GM21447 (cell line): ENCODE data around the gene KEAP1.
A peak's percentile ranks its signal among the peaks of the same experiment; 100 is the strongest.

Experiments used
- ATAC-seq: cut with Tn5 transposase; IDR thresholded peaks from one replicate; pipeline ENCODE4 v1.9.1; 2021; ENCODE audit not compliant: unreplicated experiment

The KEAP1 gene

DNA sequence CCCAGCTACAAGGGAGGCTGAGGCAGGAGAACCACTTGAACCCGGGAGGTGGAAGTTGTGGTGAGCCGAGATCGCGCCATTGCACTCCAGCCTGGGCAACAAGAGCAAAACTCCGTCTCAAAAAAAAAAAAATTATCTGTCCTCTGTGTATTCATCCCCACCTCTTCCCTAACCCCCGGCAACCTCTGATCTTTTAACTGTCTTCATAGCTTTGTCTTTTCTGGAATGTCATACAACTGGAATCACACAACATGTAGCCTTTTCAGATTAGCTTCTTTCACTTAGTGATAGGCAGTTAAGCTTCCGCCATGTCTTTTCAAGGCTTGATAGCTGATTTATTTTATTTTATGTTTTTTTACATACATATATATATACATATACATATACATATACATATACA lies 22.5 kb upstream of the KEAP1 start:
- ATAC-seq = no peak

DNA sequence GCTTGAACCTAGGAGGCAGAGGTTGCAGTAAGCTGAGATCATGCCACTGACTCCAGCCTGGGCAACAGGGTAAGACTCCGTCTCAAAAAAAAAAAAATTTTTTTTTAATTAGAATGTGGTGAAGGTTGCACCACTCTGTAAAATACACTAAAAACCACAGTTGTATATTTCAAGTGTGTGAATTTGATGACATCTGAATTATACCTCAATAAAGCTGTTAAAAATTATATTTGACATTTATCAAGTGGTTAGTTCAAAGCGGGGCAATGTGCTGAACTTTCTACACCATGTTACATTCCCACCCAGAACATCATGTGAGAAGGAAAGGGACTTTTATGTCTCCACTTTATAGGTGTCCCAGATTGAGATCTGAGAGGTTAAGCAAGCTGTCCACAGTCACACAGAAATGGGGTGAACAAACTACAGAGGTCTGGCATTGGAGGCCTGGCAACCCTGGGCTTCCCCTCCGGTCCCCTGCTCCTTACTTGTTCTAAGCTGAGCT lies 20.0 kb upstream of the KEAP1 start:
- no peak for ATAC-seq

DNA sequence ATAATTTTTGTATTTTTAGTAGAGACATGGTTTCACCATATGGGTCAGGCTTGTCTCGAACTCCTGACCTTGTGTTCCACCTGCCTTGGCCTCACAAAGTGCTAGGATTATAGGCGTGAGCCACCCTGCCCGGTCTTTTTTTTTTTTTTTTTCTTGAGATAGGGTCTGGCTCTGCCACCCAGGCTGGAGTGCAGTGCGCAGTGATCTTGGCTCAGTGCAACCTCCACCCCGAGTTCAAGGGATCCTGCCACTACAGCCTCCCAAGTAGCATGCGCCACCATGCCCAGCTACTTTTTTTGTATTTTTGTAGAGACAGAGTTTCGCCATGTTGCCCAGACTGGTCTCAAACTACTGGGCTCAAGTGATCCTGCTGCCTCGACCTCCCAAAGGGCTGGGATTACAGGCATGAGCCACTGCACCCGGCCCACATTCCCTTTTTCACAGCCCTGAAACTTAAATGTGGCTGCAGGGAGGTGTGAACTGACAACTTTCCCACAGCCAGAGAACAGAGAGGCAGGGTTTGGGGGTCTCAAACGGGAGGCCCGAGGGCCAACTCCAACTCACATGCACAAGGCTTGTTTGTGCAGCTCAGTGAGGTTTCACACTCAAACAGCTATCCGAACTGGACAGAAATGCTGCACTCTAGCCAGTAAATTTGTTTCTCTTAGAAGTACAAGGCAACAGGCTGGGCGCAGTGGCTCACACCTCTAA lies 18.5 kb upstream of the KEAP1 start:
- no peak for ATAC-seq

DNA sequence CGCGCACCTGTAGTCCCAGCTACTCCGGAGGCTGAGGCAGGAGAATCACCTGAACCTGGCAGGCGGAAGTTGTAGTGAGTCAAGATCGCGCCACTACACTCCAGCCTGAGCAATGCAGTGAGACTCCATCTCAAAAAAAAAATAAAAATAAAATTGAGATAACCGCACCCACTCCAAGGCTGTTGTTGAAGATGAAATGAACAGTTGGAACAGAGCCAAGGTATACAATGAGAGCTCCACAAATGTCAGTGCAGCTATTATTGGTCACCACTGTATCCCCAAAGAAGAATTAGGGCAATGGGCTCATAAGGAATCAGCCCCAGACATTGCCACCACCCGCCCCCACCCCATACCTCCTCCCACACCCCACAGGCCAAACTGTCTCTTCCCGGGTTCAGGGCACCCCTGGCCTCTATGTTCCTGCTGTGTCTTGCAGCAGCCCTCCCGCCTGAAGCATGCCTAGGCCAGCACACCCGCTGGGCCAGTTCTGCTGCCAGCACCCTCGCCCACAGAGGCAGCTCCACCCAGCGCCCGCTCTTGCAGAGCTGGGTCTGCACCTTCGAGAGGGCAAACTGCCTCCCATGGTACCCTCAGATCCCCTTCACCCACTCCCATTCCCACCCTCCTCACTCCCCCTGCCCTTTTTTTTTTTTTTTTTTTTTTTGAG lies 17.6 kb upstream of the KEAP1 start:
- ATAC-seq = no peak

DNA sequence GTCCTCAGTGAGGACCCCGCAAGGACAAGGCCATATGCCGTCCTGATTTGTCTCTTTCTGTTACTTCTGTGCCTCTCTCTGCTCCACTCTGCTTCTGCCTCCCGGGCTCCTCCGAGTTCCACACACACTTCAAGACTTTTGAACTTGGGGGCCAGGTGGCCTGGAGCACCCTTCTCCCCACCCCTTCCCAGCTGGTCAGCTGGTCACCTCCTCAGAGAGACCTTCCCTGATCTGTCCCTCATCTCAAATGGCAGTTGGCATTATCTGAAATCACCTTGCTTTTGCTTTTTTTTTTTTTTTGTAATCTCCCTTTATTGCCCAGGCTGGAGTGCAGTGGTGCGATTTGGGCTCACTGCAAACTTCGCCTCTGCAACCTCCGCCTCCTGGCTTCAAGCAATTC lies 16.3 kb upstream of the KEAP1 start:
- no peak for ATAC-seq

GRCh38 chr19:10518444-10519361 lies 15.5 kb upstream of the KEAP1 start:
- no peak for ATAC-seq

DNA sequence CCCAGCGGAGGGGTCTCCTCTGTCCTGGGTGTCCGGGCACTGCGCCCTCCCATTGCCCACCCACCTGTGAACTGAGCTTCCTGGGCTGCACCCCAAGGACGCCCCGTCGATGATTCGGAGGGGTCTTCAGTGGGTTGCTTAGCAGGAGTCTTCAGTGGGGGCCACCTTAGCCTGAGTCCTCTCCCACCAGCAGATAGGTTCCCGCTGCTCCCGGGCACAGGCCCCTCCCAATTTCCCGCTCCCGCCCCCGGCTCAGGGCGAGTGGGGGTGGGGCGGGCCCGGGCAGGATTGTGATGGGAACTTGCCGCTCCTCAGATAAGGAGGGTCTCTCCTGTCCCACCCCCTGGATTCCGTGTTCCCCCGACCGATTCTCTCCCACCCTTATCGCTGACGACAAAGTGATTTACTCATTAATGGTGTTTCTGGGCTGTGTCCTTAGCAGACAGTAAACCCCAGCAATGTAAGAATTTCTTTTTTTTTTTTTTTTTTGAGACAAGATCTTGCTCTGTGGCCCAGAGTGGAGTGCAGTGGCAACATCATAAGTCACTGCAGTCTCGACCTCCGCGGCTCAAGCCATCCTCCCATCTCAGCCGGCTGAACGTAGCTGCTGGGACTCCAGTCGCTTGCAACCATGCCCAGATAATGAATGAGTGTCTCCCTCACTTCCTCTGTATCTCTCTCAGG lies 14.7 kb upstream of the KEAP1 start:
- ATAC-seq = no peak

- ATAC-seq = no peak
Measured at GRCh38 chr19:10517361-10517759, 14.2 kb upstream of the KEAP1 start, which contains the start of gene S1PR5. Gene S1PR5, minus strand, starts transcription at chr19:10517447. Its CDS starts 2,436 bp downstream, at chr19:10515011.

GRCh38 chr19:10516671-10517286 lies 13.6 kb upstream of the KEAP1 start:
- no peak for ATAC-seq

DNA sequence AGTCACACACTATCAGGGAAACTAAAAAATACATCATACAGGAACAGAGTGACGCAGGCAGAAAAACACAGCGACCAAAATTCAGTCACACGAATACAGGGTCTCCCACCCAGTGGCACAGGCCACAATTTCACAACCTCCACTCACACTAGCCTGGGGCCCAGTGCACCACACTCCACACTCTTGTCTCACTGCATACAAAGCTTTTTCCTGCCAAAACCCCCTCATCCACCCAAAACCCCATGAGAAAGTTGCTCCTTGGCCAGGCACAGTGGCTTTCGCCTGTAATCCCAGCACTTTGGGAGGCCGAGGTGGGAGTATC lies 12.9 kb upstream of the KEAP1 start:
- no peak for ATAC-seq

DNA sequence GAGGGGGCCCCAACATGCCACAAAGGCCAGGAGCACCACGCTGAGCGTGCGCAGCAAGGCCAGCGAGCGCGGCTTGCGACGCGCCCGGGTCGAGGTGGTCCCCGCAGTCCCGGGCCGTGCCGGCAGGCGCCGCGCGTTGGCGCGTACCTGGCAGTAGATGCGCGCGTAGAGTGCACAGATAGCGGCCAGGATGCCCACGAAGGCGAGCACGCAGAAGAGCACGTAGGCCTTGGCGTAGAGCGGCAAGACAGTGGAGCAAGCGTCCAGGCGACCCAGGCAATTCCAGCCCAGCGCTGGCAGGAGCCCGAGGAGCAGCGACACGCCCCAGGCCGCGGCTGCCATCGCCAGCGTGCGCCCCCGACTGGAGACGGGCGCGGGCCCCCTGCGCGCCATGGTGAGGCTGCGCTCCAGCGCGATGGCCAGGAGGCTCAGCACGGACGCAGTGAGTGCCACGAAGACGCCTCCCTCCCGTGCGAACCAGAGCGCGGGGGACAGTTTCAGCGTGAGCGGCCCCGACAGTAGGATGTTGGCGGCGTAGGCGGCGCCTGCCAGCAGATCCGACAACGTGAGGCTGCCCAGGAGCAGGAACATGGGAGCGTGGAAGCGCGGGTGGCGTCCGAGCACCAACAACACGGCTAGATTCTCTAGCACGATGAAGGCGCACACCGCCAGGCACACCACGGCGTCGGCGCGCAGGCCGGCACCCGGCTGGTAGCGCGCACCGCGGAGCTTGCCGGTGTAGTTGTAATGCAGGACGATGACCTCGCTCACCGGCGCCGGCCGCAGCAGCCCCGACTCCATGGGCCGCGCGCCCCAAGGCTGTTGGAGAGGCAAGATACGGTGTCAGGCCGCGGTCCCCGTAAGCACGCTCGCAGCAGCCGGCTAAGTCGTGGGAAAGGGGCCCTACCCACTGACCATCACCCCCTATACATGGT lies 11.3 kb upstream of the KEAP1 start:
- ATAC-seq = no peak

- ATAC-seq = no peak
Measured at GRCh38 chr19:10513223-10513622, 10.1 kb upstream of the KEAP1 start.

DNA sequence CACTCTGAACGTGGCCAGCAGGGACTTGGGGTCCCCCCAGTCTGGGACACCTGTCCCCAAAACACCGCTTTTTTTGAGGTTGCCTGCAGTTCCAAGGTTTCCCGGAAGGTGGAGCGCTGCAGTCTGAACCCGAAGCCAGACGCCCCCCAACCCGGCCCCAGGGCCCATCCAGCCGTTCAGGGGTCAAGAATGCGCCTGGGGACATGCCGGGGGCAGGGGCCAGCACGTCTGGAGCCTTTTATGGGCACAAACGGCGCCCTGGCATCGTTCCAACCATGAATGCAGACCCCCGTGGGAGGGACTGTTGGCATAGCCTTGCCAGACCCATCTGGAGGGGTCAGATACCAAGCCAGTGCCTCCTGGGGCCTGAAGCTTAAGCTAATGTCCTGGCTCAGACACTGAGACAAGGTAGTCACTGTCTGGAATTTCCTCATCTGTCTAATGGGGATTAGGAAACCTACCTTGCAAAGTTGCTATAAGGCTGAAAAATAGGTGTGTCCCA lies 7.2 kb upstream of the KEAP1 start:
- no peak for ATAC-seq

DNA sequence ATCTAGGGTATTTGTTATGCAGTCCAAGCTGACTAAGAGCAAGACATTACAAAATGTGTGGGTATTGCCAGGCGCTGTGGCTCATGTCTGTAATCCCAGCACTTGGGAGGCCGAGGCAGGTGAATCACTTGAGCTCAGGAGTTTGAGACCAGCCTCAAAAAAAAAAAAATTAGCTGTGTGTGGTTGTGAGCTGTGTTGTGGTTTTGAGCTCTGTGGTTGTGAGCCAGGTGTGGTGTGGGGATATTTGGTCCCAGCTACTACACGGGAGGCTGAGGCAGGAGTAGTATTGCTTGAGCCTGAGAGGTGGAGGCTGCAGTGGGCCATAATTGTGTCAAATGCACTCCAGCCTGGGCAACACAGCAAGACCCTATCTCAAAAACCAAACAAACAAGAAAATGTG lies 5.6 kb upstream of the KEAP1 start:
- no peak for ATAC-seq

DNA sequence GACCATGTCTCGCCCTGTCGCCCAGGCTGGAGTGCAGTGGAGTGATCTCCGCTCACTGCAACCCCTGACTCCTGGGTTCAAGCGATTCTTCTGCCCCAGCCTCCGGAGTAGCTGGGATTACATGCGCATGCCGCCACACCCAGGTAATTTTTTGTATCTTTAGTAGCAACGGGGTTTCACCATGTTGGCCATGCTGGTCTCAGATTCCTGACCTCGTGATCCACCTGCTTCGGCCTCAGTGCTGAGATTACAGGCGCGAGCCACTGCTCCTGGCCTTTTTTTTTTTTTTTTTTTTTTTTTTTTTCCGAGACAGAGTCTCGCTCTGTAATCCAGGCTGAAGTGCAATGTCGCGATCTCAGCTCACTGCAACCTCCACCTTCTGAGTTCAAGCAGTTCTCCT lies 4.9 kb upstream of the KEAP1 start:
- no peak for ATAC-seq

DNA sequence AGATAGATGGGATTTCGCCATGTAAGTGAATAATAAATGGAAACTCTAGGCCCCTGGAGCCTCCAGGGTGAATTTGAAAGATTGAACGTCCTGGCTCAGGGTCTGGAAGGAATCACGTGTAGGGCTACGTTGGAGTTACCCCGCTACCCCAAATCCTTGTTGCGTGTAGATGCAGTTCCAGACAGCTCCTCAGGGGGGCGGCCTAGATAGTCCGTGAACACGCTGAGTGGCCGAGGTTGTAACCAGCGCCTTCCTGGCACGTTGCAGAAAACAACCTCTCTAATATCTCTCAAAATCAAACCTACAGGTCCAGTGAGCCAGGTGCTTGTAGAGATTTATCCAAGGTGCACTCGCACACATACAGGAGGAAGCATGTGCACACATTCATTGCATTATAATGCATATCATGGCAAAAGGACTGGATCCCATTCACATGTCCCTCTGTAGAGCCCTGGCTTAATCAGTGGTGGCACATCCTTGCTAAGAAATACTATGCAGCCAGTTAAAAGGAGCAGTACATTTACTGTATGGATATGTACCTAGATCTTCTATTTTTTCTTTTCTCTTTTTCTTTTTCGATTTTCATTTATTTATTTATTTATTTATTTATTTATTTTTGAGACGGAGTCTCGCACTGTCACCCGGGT lies 2.5 kb upstream of the KEAP1 start:
- no peak for ATAC-seq

GRCh38 chr19:10502524-10503001 lies 593 bp downstream of the KEAP1 start:
- peak; percentile 78 for ATAC-seq

DNA sequence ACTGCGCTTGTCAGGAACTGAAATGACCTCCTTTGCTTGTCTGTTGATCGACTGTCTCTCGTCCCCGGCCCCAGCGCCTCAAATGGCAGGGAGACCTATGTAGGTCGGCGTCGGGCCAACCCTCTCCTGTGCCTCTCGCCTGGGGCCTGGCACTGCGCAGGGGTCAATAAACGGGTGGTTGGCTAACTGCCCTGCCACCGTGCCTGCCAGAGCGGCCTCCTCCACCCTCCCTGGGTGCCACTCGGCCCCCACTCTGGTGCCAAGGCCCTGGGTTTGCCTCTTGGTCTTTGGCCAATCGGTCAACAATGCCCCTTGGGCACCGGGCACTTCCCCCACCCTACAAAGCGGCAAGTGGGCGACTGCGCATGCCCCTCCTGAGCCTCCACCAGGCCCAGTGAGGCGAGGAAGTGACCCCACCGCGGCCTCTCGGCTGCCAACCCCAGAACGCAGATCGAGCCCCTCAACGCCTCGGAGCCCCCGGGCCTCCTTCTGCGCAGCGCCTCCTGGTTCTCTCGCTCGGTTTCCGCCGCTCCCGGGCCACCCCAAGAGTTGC lies 1.1 kb downstream of the KEAP1 start:
- ATAC-seq = peak; percentile 34

- ATAC-seq = no peak
Measured at GRCh38 chr19:10500247-10500592, 2.9 kb downstream of the KEAP1 start.
